Prostate gland (tissue), 2 donors: Measurements from ENCODE around the gene SELENOO. TPM values are rescaled to one million over a fixed set of nuclear protein-coding genes. Genes with fewer than 3 reads are reported as not detected.

ENCODE experiments used
- DNase-seq: peaks from one replicate; pipeline ENCODE4 v3.0.0-alpha.2; 2019; ENCODE audit warnings: low spot score
- H3K27ac ChIP-seq, 2 donors: fragments of 200-600 bp; sonication (generic); 2 replicates each; pipeline ENCODE4 v1.5.1; 2017 to 2019
- H3K27me3 ChIP-seq: fragments of 200-600 bp; sonication (generic); replicated peaks from 2 replicates; pipeline ENCODE4 v1.5.1; 2019; ENCODE audit not compliant: insufficient read depth
- H3K36me3 ChIP-seq, 2 donors: fragments of 200-600 bp; sonication (generic); 1 replicate in 1 of 2; 2 replicates in 1 of 2; pipeline versions ENCODE4 v1.5.1 to v1.8.1; 2017 to 2019
- H3K4me1 ChIP-seq: fragments of 200-600 bp; sonication (generic); replicated peaks from 2 replicates; pipeline ENCODE4 v1.5.1; 2019
- H3K4me3 ChIP-seq, 2 donors: fragments of 200-600 bp; sonication (generic); 2 replicates each; pipeline ENCODE4 v1.5.1; 2017 to 2019
- H3K9me3 ChIP-seq: fragments of 200-600 bp; sonication (generic); 2 replicates; pipeline ENCODE4 v1.5.1; 2017
- POLR2A ChIP-seq: fragments of 450-650 bp; IDR thresholded peaks from one replicate; pipeline ENCODE4 v1.6.1; 2016; ENCODE audit warnings: antibody characterized with exemption, mild to moderate bottlenecking
- POLR2AphosphoS5 ChIP-seq: sonication (generic); formaldehyde crosslinking; IDR thresholded peaks from one replicate; pipeline ENCODE4 v1.6.1; 2017; ENCODE audit warnings: antibody characterized with exemption
- WGBS: methylation state at CpG from one replicate; pipeline ENCODE4 v1.1.5; 2018; 5-methylcytosine and 5-hydroxymethylcytosine counted together
- intact Hi-C: fragments of 100-400 bp; cut with DNase I; formaldehyde crosslinking; loops from one replicate; pipeline ENCODE4 v1.14.2; 2022
- total RNA-seq, 2 donors: library from RNA; depleted of rRNA; stranded (reverse); fragments of >200 nt; gene quantifications; one replicate each; pipeline ENCODE4 v1.1.0, GENCODE V29; 2016
- TF ChIP-seq, protein P1 (sequence below), 4 experiments: fragments of 200-600 bp in 2 of 4; fragments of 450-650 bp in 2 of 4; sonication (generic) in 2 of 4; IDR thresholded peaks; 1 replicate in 3 of 4; 2 replicates in 1 of 4; pipeline ENCODE4 v1.5.1; 2016 to 2019; ENCODE audit warnings: antibody characterized with exemption in 4 of 4, mild to moderate bottlenecking in 2 of 4, moderate library complexity in 2 of 4

The SELENOO gene
- total RNA-seq, 2 donors from 2014 or later = 51.8 to 58.5 TPM

DNA sequence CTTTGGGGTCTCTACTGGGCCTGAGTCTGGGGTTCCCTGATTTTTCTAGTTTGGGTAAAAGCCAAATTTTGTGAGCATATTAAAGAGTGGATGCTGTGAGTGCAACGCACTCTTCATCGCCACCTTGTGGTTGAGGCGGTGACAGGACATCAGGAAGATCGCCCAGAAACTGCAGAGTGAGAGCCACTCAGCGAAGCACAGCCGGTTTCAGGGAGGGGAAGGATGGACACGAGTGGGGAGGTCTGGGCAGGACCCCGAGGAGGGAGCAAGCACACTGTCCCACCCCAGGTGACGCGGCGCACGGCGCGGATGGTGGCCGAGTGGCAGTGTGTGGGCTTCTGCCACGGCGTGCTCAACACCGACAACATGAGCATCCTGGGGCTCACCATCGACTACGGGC is 9.1 kb downstream of the SELENOO start:
- H3K4me1 ChIP-seq = no peaks in the 10 kb centered on the region
- WGBS = 61% methylated on average over 20 of the region's 20 CpGs
- peak; percentile 57 for DNase-seq
- H3K27me3 ChIP-seq = no peaks in the 10 kb centered on the region
- peaks cover 5 to 13% of the 10 kb centered on the region in 2 donors for H3K36me3 ChIP-seq
- H3K27ac ChIP-seq = no peak overlapping the region
- no peak overlapping the region for H3K4me3 ChIP-seq
- intact Hi-C loops = loop anchor here (2.0 to 10.0 kb wide), 2 partner anchors 63 to 275 kb away; no protein-coding TSS in a partner anchor
- no peak for TF ChIP-seq POLR2A
- TF ChIP-seq, protein P1, sequence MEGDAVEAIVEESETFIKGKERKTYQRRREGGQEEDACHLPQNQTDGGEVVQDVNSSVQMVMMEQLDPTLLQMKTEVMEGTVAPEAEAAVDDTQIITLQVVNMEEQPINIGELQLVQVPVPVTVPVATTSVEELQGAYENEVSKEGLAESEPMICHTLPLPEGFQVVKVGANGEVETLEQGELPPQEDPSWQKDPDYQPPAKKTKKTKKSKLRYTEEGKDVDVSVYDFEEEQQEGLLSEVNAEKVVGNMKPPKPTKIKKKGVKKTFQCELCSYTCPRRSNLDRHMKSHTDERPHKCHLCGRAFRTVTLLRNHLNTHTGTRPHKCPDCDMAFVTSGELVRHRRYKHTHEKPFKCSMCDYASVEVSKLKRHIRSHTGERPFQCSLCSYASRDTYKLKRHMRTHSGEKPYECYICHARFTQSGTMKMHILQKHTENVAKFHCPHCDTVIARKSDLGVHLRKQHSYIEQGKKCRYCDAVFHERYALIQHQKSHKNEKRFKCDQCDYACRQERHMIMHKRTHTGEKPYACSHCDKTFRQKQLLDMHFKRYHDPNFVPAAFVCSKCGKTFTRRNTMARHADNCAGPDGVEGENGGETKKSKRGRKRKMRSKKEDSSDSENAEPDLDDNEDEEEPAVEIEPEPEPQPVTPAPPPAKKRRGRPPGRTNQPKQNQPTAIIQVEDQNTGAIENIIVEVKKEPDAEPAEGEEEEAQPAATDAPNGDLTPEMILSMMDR (IDR thresholded peaks at IDR 0.05) = peak; percentile 66 to 88 (median 84)
- peak; percentile 43 for TF ChIP-seq POLR2AphosphoS5
- H3K9me3 ChIP-seq = no peaks in the 10 kb centered on the region

DNA sequence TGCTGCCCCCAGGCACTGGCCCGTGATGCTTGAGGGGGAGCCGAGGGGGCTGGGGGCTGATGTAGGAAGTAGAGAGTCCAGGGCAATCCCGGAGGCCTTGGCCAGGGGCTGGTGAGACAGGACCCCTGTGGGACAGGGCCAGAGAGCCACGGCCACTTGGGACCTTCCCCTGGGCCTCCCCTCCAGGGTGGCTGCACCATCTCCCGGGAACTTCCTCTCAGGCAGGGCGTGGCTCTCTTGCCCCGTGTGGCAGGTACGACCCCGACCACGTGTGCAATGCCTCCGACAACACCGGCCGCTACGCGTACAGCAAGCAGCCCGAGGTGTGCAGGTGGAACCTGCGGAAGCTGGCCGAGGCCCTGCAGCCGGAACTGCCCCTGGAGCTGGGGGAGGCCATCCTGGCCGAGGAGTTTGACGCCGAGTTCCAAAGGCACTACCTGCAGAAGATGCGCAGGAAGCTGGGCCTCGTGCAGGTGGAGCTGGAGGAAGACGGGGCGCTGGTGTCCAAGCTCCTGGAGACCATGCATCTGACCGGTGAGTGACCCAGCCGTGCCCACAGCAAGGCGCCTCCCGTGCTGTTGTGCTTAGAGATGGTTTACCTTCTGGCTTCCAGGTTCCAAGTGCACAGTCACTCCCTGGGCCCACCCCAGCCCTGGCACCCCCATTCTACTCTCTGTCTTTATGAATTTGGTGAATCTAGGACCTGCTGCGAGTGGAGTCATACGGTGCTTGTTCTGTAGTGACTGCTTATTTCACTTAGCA is 9.7 kb downstream of the SELENOO start:
- WGBS = 79% methylated on average over 23 of the region's 32 CpGs

DNA sequence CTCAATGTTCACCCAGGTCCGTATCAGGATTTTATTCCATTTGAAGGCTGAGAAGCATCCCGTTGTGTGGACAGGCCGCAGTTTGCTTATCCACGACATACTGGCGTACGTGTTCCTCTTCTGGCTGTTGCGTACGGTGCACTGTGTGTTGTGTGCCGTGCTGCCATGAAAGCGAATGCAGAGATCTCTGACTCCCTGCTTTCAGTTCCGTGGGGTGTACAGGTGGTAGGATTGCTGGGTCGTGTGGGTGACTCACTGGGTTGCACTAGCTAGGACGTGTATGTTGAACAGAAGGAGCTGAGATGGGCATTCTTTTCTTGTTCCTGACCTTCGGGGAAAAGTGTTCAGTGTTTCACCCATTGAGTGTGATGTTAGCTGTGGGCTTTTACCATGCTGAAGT is 10.3 kb downstream of the SELENOO start:
- Histone ChIP-seq H3K4me3 (no peak overlapping the region), H3K9me3 (no peaks in the 10 kb centered on the region), H3K27me3 (no peaks in the 10 kb centered on the region), H3K36me3 (peaks cover 5 to 14% of the 10 kb centered on the region in 2 donors), H3K27ac (no peak overlapping the region), H3K4me1 (no peaks in the 10 kb centered on the region)
- TF ChIP-seq, protein P1 (IDR thresholded peaks at IDR 0.05) = no peak
- TF ChIP-seq POLR2A (no peak), POLR2AphosphoS5 (no peak)
- 83% methylated on average over 14 of the region's 14 CpGs for WGBS
- DNase-seq = no peak
- intact Hi-C loops = no loop called here

More for the DNA sequence above, 9.7 kb downstream of the SELENOO start:
- Histone ChIP-seq H3K27me3 (no peaks in the 10 kb centered on the region), H3K27ac (no peak overlapping the region), H3K4me3 (no peak overlapping the region), H3K4me1 (no peaks in the 10 kb centered on the region), H3K36me3 (peaks cover 5 to 13% of the 10 kb centered on the region in 2 donors), H3K9me3 (no peaks in the 10 kb centered on the region)
- intact Hi-C loops = no loop called here
- no peak for DNase-seq
- TF ChIP-seq POLR2A (no peak), POLR2AphosphoS5 (no peak)
- TF ChIP-seq, protein P1 (IDR thresholded peaks at IDR 0.05) = no peak

DNA sequence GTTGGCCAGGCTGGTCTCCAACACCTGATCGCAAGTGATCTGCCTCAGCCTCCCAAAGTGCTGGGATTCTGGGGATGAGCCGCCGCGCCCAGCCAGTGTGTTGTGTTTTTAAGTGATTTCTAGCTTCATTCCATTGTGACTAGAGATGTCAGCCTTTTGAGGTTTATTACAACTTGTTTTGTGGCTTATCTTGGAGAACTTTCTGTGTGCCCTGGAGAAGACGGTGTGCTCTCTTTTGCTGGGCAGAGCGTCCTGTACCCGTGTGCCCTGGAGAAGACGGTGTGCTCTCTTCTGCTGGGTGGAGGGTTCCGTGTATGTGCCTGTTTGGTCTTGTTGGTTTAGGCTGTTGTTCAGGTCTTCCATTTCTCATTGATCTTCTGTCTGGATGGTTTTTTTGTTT is 12.5 kb downstream of the SELENOO start:
- no peaks in the 10 kb centered on the region for H3K27me3 ChIP-seq
- TF ChIP-seq POLR2AphosphoS5 (peak; percentile 61), POLR2A (no peak)
- TF ChIP-seq, protein P1 (IDR thresholded peaks at IDR 0.05) = no peak
- no peaks in the 10 kb centered on the region for H3K9me3 ChIP-seq
- peaks cover 20 to 28% of the 10 kb centered on the region in 2 donors for H3K36me3 ChIP-seq
- DNase-seq = no peak
- intact Hi-C loops = no loop called here
- H3K4me1 ChIP-seq = no peaks in the 10 kb centered on the region
- no peak overlapping the region for H3K4me3 ChIP-seq
- peak overlapping the region in 1 of 2 donors; percentile 28 for H3K27ac ChIP-seq
- 84% methylated on average over 9 of the region's 9 CpGs for WGBS
